Kidney epithelial cell (primary cell): Measurements from ENCODE around the gene PBX1. TPM values are rescaled to one million over a fixed set of nuclear protein-coding genes. Genes with fewer than 3 reads are reported as not detected.

Experiments
- DNase-seq: peaks from one replicate; pipeline ENCODE4 v3.0.0-alpha.2; 2010; ENCODE audit warnings: low read depth
- H3K27me3 ChIP-seq: 2 replicates; pipeline ENCODE4 v1.6.0; 2011; ENCODE audit warnings: low read length; ENCODE audit not compliant: control insufficient read depth, insufficient read depth
- H3K36me3 ChIP-seq: 2 replicates; pipeline ENCODE4 v1.5.1; 2011; ENCODE audit warnings: low read length; ENCODE audit not compliant: control insufficient read depth, insufficient read depth
- H3K4me3 ChIP-seq: 2 replicates; pipeline ENCODE4 v1.5.1; 2011; ENCODE audit warnings: low read depth, mild to moderate bottlenecking, control low read depth, low read length
- CTCF ChIP-seq: IDR thresholded peaks from 2 replicates; pipeline ENCODE4 v1.5.1; 2011; ENCODE audit warnings: mild to moderate bottlenecking, moderate library complexity, low read length, control low read depth, inconsistent platforms; ENCODE audit not compliant: insufficient read depth, poor library complexity, severe bottlenecking
- total RNA-seq: library from RNA; depleted of rRNA; stranded (reverse); fragments of >200 nt; gene quantifications from 2 replicates; pipeline ENCODE4 v1.2.3, GENCODE V29; 2015

The PBX1 gene
- total RNA-seq, 1 donor from 2014 or later: 5.7 TPM

- no peak for TF ChIP-seq CTCF
- DNase-seq: peak; percentile 48
- no peaks in the 10 kb centered on the region for H3K27me3 ChIP-seq
Measured at GRCh38 chr1:164660412-164660772, 101.4 kb downstream of the PBX1 start.

GRCh38 chr1:164660775-164661174, 101.8 kb downstream of the PBX1 start:
- H3K36me3 ChIP-seq: no peaks in the 10 kb centered on the region
- no peak overlapping the region for H3K4me3 ChIP-seq
- no peak for DNase-seq
- H3K27me3 ChIP-seq: no peaks in the 10 kb centered on the region
- no peak for TF ChIP-seq CTCF

More at GRCh38 chr1:164660412-164660772, 101.4 kb downstream of the PBX1 start:
- no peak overlapping the region for H3K4me3 ChIP-seq
- H3K36me3 ChIP-seq: no peaks in the 10 kb centered on the region

- no peak for DNase-seq
- no peak overlapping the region for H3K4me3 ChIP-seq
- H3K36me3 ChIP-seq: no peaks in the 10 kb centered on the region
- no peaks in the 10 kb centered on the region for H3K27me3 ChIP-seq
- TF ChIP-seq CTCF: no peak
Measured at GRCh38 chr1:164662462-164662861, 103.5 kb downstream of the PBX1 start.

GRCh38 chr1:164662955-164663354, 104.0 kb downstream of the PBX1 start:
- no peaks in the 10 kb centered on the region for H3K36me3 ChIP-seq

GRCh38 chr1:164664127-164664526, 105.1 kb downstream of the PBX1 start:
- Histone ChIP-seq H3K27me3 (no peaks in the 10 kb centered on the region), H3K4me3 (no peak overlapping the region), H3K36me3 (no peaks in the 10 kb centered on the region)
- no peak for TF ChIP-seq CTCF
- no peak for DNase-seq

More at GRCh38 chr1:164662955-164663354, 104.0 kb downstream of the PBX1 start:
- Histone ChIP-seq H3K4me3 (no peak overlapping the region), H3K27me3 (no peaks in the 10 kb centered on the region)
- DNase-seq: no peak
- no peak for TF ChIP-seq CTCF

GRCh38 chr1:164667001-164667400, 108.0 kb downstream of the PBX1 start:
- Histone ChIP-seq H3K4me3 (no peak overlapping the region), H3K36me3 (no peaks in the 10 kb centered on the region), H3K27me3 (peaks cover 2% of the 10 kb centered on the region)
- no peak for TF ChIP-seq CTCF
- no peak for DNase-seq
